Measurements from ENCODE around the gene TTC39A. TPM values are rescaled to one million over a fixed set of nuclear protein-coding genes. Genes with fewer than 3 reads are reported as not detected.

TTC39A gene
- total RNA-seq, 1 experiment from 2014 or later = 0.35 TPM

DNA sequence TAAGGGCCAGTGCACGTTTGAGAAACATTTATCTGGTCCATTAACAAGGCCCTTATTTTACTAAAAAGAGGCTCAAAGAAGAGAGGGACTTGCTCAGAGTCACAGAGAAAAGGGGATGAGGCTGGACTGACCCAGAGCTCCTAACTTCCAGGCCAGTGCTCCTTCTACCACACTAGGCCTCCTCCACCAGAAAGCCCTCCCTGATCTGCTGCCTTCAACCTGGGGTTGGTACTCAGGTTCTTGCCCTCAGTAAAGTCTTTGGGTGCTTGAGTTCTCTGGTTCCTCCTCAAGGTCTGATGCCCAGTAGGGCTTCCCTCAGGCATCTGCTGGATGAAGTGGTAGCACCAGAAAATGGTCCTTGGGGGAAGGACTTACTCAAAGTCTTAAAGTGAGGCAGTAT is 26.0 kb downstream of the TTC39A start:
- intact Hi-C loops (cut with micrococcal nuclease) = no loop called here
- H3K9me3 Mint-ChIP-seq (ENCODE audit: unreplicated experiment) = no peaks in the 10 kb centered on the region
- H3K4me1 Mint-ChIP-seq (ENCODE audit: insufficient read depth, unreplicated experiment) = no peaks in the 10 kb centered on the region
- POLR2A ChIA-PET = no interaction called here
- DNase-seq (ENCODE audit: unreplicated experiment) = no peak
- H3K36me3 Mint-ChIP-seq (ENCODE audit: insufficient read depth, unreplicated experiment) = no peaks in the 10 kb centered on the region
- no TSS peak for BruUV-seq (replicated peaks)
- CTCF ChIA-PET = interaction anchor here (3.2 kb wide), 1 partner anchor 8 kb away, joined by 25 read pairs; no protein-coding TSS in a partner anchor
- no peaks in the 10 kb centered on the region for H3K27me3 Mint-ChIP-seq (ENCODE audit: insufficient read depth, unreplicated experiment)
- TF ChIP-seq, protein P1, sequence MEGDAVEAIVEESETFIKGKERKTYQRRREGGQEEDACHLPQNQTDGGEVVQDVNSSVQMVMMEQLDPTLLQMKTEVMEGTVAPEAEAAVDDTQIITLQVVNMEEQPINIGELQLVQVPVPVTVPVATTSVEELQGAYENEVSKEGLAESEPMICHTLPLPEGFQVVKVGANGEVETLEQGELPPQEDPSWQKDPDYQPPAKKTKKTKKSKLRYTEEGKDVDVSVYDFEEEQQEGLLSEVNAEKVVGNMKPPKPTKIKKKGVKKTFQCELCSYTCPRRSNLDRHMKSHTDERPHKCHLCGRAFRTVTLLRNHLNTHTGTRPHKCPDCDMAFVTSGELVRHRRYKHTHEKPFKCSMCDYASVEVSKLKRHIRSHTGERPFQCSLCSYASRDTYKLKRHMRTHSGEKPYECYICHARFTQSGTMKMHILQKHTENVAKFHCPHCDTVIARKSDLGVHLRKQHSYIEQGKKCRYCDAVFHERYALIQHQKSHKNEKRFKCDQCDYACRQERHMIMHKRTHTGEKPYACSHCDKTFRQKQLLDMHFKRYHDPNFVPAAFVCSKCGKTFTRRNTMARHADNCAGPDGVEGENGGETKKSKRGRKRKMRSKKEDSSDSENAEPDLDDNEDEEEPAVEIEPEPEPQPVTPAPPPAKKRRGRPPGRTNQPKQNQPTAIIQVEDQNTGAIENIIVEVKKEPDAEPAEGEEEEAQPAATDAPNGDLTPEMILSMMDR (IDR thresholded peaks at IDR 0.05; ENCODE audit: unreplicated experiment) = no peak
- no peak overlapping the region for H3K27ac Mint-ChIP-seq (ENCODE audit: low read depth, unreplicated experiment)
- H3K4me3 Mint-ChIP-seq (ENCODE audit: unreplicated experiment) = no peak overlapping the region

DNA sequence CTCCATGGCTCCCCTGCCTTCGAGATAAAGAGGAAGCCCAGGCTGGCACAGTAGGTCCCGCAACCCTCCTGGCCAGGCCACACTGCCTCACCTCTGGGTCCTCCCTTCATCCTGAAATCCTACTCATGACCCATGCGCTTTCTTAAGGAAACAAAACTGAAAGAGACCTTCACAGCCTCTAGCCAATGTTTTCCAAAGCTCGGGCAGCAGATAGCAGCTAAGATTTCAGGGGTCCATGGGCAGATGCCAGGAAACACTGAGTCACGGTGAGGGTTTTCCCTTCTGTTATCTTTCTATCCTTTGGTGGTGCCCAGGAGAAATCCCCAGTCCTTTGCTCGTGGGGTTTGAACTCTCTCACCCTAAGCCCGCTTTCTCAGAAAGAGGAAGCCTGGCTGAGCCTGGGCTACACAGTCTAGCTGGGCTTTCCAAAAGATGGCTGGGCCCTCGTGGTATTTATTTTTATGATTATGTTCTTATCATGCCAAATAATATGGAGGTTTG is 26.6 kb downstream of the TTC39A start:
- ChIA-PET POLR2A (no interaction called here), CTCF (no interaction called here)
- Mint-ChIP-seq H3K27ac (ENCODE audit: low read depth, unreplicated experiment) (no peak overlapping the region), H3K9me3 (ENCODE audit: unreplicated experiment) (no peaks in the 10 kb centered on the region), H3K36me3 (ENCODE audit: insufficient read depth, unreplicated experiment) (no peaks in the 10 kb centered on the region), H3K27me3 (ENCODE audit: insufficient read depth, unreplicated experiment) (no peaks in the 10 kb centered on the region), H3K4me3 (ENCODE audit: unreplicated experiment) (no peak overlapping the region), H3K4me1 (ENCODE audit: insufficient read depth, unreplicated experiment) (no peaks in the 10 kb centered on the region)
- no peak for DNase-seq (ENCODE audit: unreplicated experiment)
- BruUV-seq (replicated peaks) = no TSS peak
- intact Hi-C loops (cut with micrococcal nuclease) = no loop called here
- TF ChIP-seq, protein P1 (IDR thresholded peaks at IDR 0.05; ENCODE audit: unreplicated experiment) = no peak

DNA sequence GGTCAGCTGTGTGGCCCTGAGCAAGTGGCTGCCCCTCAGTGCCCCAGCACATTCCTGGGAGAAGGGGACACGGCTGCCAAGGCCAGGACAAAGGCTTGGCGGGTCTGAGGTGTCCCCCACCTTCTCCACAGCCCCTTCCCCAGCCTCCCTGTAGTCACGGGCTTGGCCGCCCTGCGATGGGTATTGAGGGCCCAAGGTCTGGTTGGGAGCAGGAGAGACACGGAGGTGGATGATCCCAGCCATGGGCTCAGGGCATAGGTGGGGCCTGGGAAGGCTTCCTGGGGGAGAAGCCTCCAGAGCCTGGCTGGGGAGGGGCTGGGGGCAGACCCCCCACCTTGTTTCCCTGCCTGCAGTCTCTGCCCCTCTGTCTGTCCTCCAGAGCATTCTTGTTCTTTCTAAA is 27.0 kb downstream of the TTC39A start:
- Mint-ChIP-seq H3K36me3 (ENCODE audit: insufficient read depth, unreplicated experiment) (no peaks in the 10 kb centered on the region), H3K27ac (ENCODE audit: low read depth, unreplicated experiment) (no peak overlapping the region), H3K9me3 (ENCODE audit: unreplicated experiment) (no peaks in the 10 kb centered on the region), H3K27me3 (ENCODE audit: insufficient read depth, unreplicated experiment) (no peaks in the 10 kb centered on the region), H3K4me1 (ENCODE audit: insufficient read depth, unreplicated experiment) (no peaks in the 10 kb centered on the region), H3K4me3 (ENCODE audit: unreplicated experiment) (no peak overlapping the region)
- TF ChIP-seq, protein P1 (IDR thresholded peaks at IDR 0.05; ENCODE audit: unreplicated experiment) = no peak
- no peak for DNase-seq (ENCODE audit: unreplicated experiment)
- intact Hi-C loops (cut with micrococcal nuclease) = no loop called here
- no TSS peak for BruUV-seq (replicated peaks)
- POLR2A ChIA-PET = no interaction called here
- CTCF ChIA-PET = interaction anchor here (0.6 kb wide), 1 partner anchor 51 kb away, joined by 3 read pairs; no protein-coding TSS in a partner anchor

DNA sequence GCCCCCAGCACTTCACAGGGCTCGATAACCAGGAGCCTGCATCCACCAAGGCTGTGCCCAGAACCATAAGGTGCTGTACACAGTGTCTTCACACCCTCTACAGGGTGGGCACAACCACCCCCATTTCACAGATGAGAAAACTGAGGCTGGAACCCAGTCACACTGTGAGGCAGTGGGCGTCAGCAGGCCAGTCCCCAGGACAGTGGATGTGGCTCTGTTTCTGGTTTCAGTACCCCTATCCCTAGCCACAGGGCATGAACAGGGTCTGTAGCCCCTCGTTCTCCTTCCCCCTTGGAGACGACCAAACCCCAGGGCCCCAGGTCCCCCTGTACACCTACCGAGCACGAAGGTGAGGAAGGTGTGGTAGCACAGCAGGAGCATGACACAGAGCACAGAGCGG is 27.6 kb downstream of the TTC39A start:
- no peaks in the 10 kb centered on the region for H3K36me3 Mint-ChIP-seq (ENCODE audit: insufficient read depth, unreplicated experiment)
- H3K27ac Mint-ChIP-seq (ENCODE audit: low read depth, unreplicated experiment) = no peak overlapping the region
- ChIA-PET POLR2A (no interaction called here), CTCF (interaction anchor here (0.6 to 0.7 kb wide), 2 partner anchors 10 to 51 kb away, joined by 3 read pairs; no protein-coding TSS in a partner anchor)
- intact Hi-C loops (cut with micrococcal nuclease) = no loop called here
- TF ChIP-seq, protein P1 (IDR thresholded peaks at IDR 0.05; ENCODE audit: unreplicated experiment) = no peak
- BruUV-seq (replicated peaks) = no TSS peak
- H3K27me3 Mint-ChIP-seq (ENCODE audit: insufficient read depth, unreplicated experiment) = no peaks in the 10 kb centered on the region
- no peaks in the 10 kb centered on the region for H3K9me3 Mint-ChIP-seq (ENCODE audit: unreplicated experiment)
- no peak for DNase-seq (ENCODE audit: unreplicated experiment)
- peaks cover 2% of the 10 kb centered on the region for H3K4me1 Mint-ChIP-seq (ENCODE audit: insufficient read depth, unreplicated experiment)
- no peak overlapping the region for H3K4me3 Mint-ChIP-seq (ENCODE audit: unreplicated experiment)
